SU-DHL-6 (cell line): ENCODE results near the gene ICE1.

ENCODE experiments used
- H2AFZ ChIP-seq: fragments of 200-600 bp; sonication (generic); 2 replicates; pipeline ENCODE4 v1.6.1; 2014; ENCODE audit warnings: low read depth, mild to moderate bottlenecking, moderate library complexity, mixed read lengths, antibody characterized with exemption, low read length; ENCODE audit not compliant: severe bottlenecking
- H3F3A ChIP-seq: fragments of 200-600 bp; shearing (Covaris generic); 2 replicates; pipeline ENCODE4 v1.6.0; 2016; ENCODE audit warnings: antibody characterized with exemption, mild to moderate bottlenecking; ENCODE audit not compliant: insufficient read depth
- H3K27ac ChIP-seq: fragments of 200-600 bp; sonication (generic); 2 replicates; pipeline ENCODE4 v1.5.1; 2016; ENCODE audit warnings: low read depth, mild to moderate bottlenecking, low read length, moderate library complexity, mixed read lengths
- H3K27me3 ChIP-seq: fragments of 200-600 bp; sonication (generic), shearing (Covaris generic); 2 replicates; pipeline ENCODE4 v1.6.0; 2014; ENCODE audit warnings: mild to moderate bottlenecking, low read length
- H3K36me3 ChIP-seq: fragments of 200-600 bp; sonication (generic); 2 replicates; pipeline ENCODE4 v1.6.1; 2014; ENCODE audit warnings: mild to moderate bottlenecking, low read length, mixed read lengths
- H3K4me2 ChIP-seq: fragments of 300-600, 200-600 bp; shearing (Covaris generic), sonication (generic); 2 replicates; pipeline ENCODE4 v1.6.0; 2014; ENCODE audit warnings: low read length, low read depth, mild to moderate bottlenecking; ENCODE audit not compliant: poor library complexity, severe bottlenecking
- H3K4me3 ChIP-seq: fragments of 200-600 bp; sonication (generic); 2 replicates; pipeline ENCODE4 v1.5.1; 2014; ENCODE audit warnings: antibody characterized with exemption, low read length, mild to moderate bottlenecking, mixed read lengths; ENCODE audit not compliant: insufficient read depth, poor library complexity, severe bottlenecking
- H3K79me2 ChIP-seq: fragments of 200-600 bp; sonication (generic); 2 replicates; pipeline ENCODE4 v1.6.1; 2014; ENCODE audit warnings: mild to moderate bottlenecking, low read length, moderate library complexity; ENCODE audit not compliant: insufficient read depth
- H3K9ac ChIP-seq: fragments of 200-600 bp; sonication (generic); 2 replicates; pipeline ENCODE4 v1.7.0; 2014; ENCODE audit warnings: mild to moderate bottlenecking, low read length
- H3K9me2 ChIP-seq: fragments of 200-600 bp; sonication (generic); replicated peaks from 2 replicates; pipeline ENCODE4 v1.6.1; 2014; ENCODE audit warnings: low read length; ENCODE audit not compliant: insufficient read depth
- H3K9me3 ChIP-seq: fragments of 200-600 bp; sonication (generic); 2 replicates; pipeline ENCODE4 v1.6.1; 2014; ENCODE audit warnings: low read length, mixed read lengths; ENCODE audit not compliant: insufficient read depth
- H4K20me1 ChIP-seq: fragments of 200-600 bp; sonication (generic); 2 replicates; pipeline ENCODE4 v1.6.1; 2014; ENCODE audit warnings: low read depth, mild to moderate bottlenecking, antibody characterized with exemption, low read length, moderate library complexity, mixed read lengths
- EZH2phosphoT487 ChIP-seq: fragments of 200-600 bp; sonication (generic), shearing (Covaris generic); conservative IDR thresholded peaks from 2 replicates; pipeline ENCODE4 v1.6.1; 2018; ENCODE audit warnings: mild to moderate bottlenecking, antibody characterized with exemption, low read length, moderate library complexity, mixed read lengths
- TF ChIP-seq, protein P1 (sequence below): fragments of 200-600 bp; sonication (generic); IDR thresholded peaks from one replicate; pipeline ENCODE4 v1.5.1; 2017; ENCODE audit warnings: antibody characterized with exemption, mild to moderate bottlenecking, low read length, moderate library complexity; ENCODE audit not compliant: insufficient read depth, poor library complexity, severe bottlenecking

ICE1 gene

DNA sequence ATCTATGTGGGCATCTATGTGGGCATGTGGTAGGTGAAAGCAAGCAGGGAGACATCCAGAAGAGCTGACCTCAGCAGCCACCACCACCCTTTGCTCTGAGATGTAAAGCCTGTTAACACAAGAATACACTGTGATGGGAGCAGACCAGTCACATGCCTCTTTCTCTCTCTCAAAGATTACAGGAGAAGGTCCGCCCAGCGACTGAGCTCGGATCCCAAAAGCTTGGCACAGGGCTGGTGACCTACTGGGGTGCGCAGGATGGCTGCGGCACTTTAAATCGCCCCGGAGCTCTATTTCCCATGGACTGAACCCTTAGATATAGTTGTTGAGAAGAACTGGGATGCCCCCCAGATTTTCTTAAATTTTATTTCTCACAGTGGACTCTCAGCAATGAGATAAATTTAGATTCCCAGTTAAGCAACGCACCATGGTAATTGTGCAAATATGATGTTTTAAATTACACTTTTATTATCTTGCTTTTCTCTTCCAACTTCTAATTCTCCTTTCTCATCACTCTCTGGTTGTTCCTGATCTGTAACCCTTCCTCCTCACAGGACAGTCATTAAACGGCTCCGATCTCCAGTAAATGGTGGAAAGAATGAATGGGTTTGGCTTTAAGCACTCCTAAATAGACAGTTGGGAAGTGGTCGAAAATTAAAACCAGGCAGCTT lies 37.7 kb upstream of the ICE1 start:
- Histone ChIP-seq H3K9me2 (no peaks in the 10 kb centered on the region), H3K27ac (no peak overlapping the region), H4K20me1 (no peaks in the 10 kb centered on the region), H3F3A (no peaks in the 10 kb centered on the region), H3K4me3 (no peak overlapping the region), H3K79me2 (no peaks in the 10 kb centered on the region), H3K27me3 (no peaks in the 10 kb centered on the region), H2AFZ (no peak overlapping the region), H3K9me3 (no peaks in the 10 kb centered on the region), H3K9ac (no peak overlapping the region), H3K4me2 (no peak overlapping the region), H3K36me3 (no peaks in the 10 kb centered on the region)
- TF ChIP-seq, protein P1, sequence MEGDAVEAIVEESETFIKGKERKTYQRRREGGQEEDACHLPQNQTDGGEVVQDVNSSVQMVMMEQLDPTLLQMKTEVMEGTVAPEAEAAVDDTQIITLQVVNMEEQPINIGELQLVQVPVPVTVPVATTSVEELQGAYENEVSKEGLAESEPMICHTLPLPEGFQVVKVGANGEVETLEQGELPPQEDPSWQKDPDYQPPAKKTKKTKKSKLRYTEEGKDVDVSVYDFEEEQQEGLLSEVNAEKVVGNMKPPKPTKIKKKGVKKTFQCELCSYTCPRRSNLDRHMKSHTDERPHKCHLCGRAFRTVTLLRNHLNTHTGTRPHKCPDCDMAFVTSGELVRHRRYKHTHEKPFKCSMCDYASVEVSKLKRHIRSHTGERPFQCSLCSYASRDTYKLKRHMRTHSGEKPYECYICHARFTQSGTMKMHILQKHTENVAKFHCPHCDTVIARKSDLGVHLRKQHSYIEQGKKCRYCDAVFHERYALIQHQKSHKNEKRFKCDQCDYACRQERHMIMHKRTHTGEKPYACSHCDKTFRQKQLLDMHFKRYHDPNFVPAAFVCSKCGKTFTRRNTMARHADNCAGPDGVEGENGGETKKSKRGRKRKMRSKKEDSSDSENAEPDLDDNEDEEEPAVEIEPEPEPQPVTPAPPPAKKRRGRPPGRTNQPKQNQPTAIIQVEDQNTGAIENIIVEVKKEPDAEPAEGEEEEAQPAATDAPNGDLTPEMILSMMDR: no peak
- no peak for TF ChIP-seq EZH2phosphoT487

DNA sequence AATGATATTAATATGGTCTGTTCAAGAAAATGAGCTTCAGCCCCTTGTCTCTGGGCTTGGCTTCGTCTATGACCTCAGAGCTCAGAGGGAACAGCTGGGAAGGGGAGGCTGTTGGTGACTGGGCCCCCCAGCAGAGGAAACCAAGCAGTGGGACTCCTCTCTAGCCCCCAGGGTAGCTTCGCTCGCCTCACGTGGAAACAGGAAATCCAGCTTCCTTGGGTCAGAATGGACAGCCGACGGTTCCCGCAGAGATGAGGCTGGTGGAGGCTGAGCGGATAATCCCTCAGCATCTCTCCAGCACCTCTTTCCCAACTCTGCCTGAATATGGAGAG lies 37.2 kb upstream of the ICE1 start:
- no peaks in the 10 kb centered on the region for H3K27me3 ChIP-seq
- no peak overlapping the region for H3K9ac ChIP-seq
- no peak overlapping the region for H3K4me3 ChIP-seq
- H3K27ac ChIP-seq: no peak overlapping the region
- H3K36me3 ChIP-seq: no peaks in the 10 kb centered on the region
- H3K9me3 ChIP-seq: no peaks in the 10 kb centered on the region
- H4K20me1 ChIP-seq: no peaks in the 10 kb centered on the region
- H3K9me2 ChIP-seq: no peaks in the 10 kb centered on the region
- H3F3A ChIP-seq: no peaks in the 10 kb centered on the region
- H3K4me2 ChIP-seq: no peak overlapping the region
- H2AFZ ChIP-seq: no peak overlapping the region
- TF ChIP-seq, protein P1: no peak
- no peak for TF ChIP-seq EZH2phosphoT487
- no peaks in the 10 kb centered on the region for H3K79me2 ChIP-seq

DNA sequence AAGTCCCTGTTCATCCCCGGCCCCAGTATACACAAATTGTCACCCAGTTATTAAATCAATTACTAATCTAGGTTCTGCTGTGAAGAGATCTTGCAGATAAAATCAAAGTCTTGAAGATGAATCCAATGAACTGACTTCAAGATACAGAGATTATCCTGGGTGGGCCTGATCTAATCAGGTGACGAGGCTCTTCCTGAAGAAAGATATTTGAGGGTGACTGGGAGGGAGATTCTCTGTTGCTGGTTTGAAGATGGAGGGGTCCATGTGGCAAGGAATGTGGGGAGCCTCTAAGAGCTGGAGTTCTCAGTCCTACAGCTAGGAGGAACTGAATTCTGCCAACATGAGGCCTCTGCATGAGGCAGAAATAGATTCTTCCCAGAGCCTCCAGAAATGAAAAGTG lies 36.1 kb upstream of the ICE1 start:
- no peaks in the 10 kb centered on the region for H3K79me2 ChIP-seq
- no peak overlapping the region for H3K27ac ChIP-seq
- no peak overlapping the region for H2AFZ ChIP-seq
- no peaks in the 10 kb centered on the region for H3K9me3 ChIP-seq
- no peak overlapping the region for H3K9ac ChIP-seq
- H3K36me3 ChIP-seq: no peaks in the 10 kb centered on the region
- H4K20me1 ChIP-seq: no peaks in the 10 kb centered on the region
- H3F3A ChIP-seq: no peaks in the 10 kb centered on the region
- no peak overlapping the region for H3K4me3 ChIP-seq
- H3K27me3 ChIP-seq: no peaks in the 10 kb centered on the region
- TF ChIP-seq, protein P1: no peak
- TF ChIP-seq EZH2phosphoT487: no peak
- no peak overlapping the region for H3K4me2 ChIP-seq
- H3K9me2 ChIP-seq: no peaks in the 10 kb centered on the region
